Adipose tissue (tissue), 3 donors: ENCODE data around the gene SPTAN1. TPM values are rescaled to one million over a fixed set of nuclear protein-coding genes. Genes with fewer than 3 reads are reported as not detected.
A peak's percentile ranks its signal among the peaks of the same experiment; 100 is the strongest.

ENCODE experiments used
- H3K27ac ChIP-seq: one replicate; pipeline ENCODE4 v1.5.1; 2013; ENCODE audit warnings: low read depth, low read length
- WGBS, 3 donors: extraction: QIAGEN DNeasy Blood & Tissue Kit; methylation state at CpG; one replicate each; pipeline ENCODE4 v1.1.7; 2013; 5-methylcytosine and 5-hydroxymethylcytosine counted together
- polyA plus RNA-seq, 3 donors: library from polyadenylated mRNA; stranded (reverse); fragments of 200-250 nt; gene quantifications; one replicate each; pipeline ENCODE4 v1.2.3, GENCODE V29; 2013
- donor health status: healthy with polysubstance abuse.
- donor health status: Bipolar disorder and iron deficiency.
- donor health status: healthy.

Gene SPTAN1
- polyA plus RNA-seq, 3 donors = 41.2 to 147 (median 103) TPM

- 29 to 62% (median 40%) methylated on average over 11 of the region's 11 CpGs for WGBS, 3 donors
- H3K27ac ChIP-seq = no peak overlapping the region
Measured at GRCh38 chr9:128550770-128551656, 1.4 kb upstream of the SPTAN1 start.

- 2 to 5% (median 2%) methylated on average over 22 of the region's 22 CpGs for WGBS, 3 donors
- peak overlapping the region; percentile 68 for H3K27ac ChIP-seq
Measured at GRCh38 chr9:128551657-128552152, 682 bp upstream of the SPTAN1 start.

- H3K27ac ChIP-seq = peak overlapping the region; percentile 68
- WGBS, 3 donors = 0 to 1% (median 1%) methylated on average over 34 to 59 of the region's 59 CpGs
Measured at GRCh38 chr9:128552744-128553440, 505 bp downstream of the SPTAN1 start.

- WGBS, 3 donors = 23 to 35% (median 25%) methylated on average over 6 of the region's 6 CpGs
- no peak overlapping the region for H3K27ac ChIP-seq
Measured at GRCh38 chr9:128553728-128554127, 1.3 kb downstream of the SPTAN1 start.

- 28 to 50% (median 29%) methylated on average over 5 of the region's 5 CpGs for WGBS, 3 donors
- H3K27ac ChIP-seq = peak overlapping the region; percentile 34
Measured at GRCh38 chr9:128554155-128554862, 1.9 kb downstream of the SPTAN1 start.

GRCh38 chr9:128555180-128555721 lies 2.9 kb downstream of the SPTAN1 start:
- WGBS, 3 donors = 44 to 54% (median 45%) methylated on average over 9 of the region's 9 CpGs

GRCh38 chr9:128556276-128556675 lies 3.9 kb downstream of the SPTAN1 start:
- no peak overlapping the region for H3K27ac ChIP-seq
- WGBS, 3 donors = 76 to 84% (median 83%) methylated on average over 2 of the region's 2 CpGs

More at GRCh38 chr9:128555180-128555721, 2.9 kb downstream of the SPTAN1 start:
- H3K27ac ChIP-seq = no peak overlapping the region

- H3K27ac ChIP-seq = no peak overlapping the region
- WGBS, 3 donors = 68 to 73% (median 72%) methylated on average over 5 of the region's 5 CpGs
Measured at GRCh38 chr9:128556926-128557634, 4.7 kb downstream of the SPTAN1 start.

GRCh38 chr9:128558431-128559310 lies 6.3 kb downstream of the SPTAN1 start:
- H3K27ac ChIP-seq = peak overlapping the region; percentile 15
- WGBS, 3 donors = 2 to 4% (median 4%) methylated on average over 12 of the region's 12 CpGs

- WGBS, 3 donors = 62 to 76% (median 69%) methylated on average over 4 of the region's 4 CpGs
- no peak overlapping the region for H3K27ac ChIP-seq
Measured at GRCh38 chr9:128565578-128565977, 13.2 kb downstream of the SPTAN1 start.

- WGBS, 3 donors = 74 to 83% (median 79%) methylated on average over 8 of the region's 8 CpGs
Measured at GRCh38 chr9:128568470-128569078, 16.2 kb downstream of the SPTAN1 start.

GRCh38 chr9:128575469-128575868 lies 23.1 kb downstream of the SPTAN1 start:
- no peak overlapping the region for H3K27ac ChIP-seq
- WGBS, 3 donors = 54 to 72% (median 55%) methylated on average over 4 of the region's 4 CpGs

More at GRCh38 chr9:128568470-128569078, 16.2 kb downstream of the SPTAN1 start:
- no peak overlapping the region for H3K27ac ChIP-seq

GRCh38 chr9:128575916-128576315 lies 23.5 kb downstream of the SPTAN1 start:
- WGBS, 3 donors = 84 to 91% (median 88%) methylated on average over 2 of the region's 2 CpGs
- no peak overlapping the region for H3K27ac ChIP-seq

GRCh38 chr9:128577206-128577605 lies 24.8 kb downstream of the SPTAN1 start:
- WGBS, 3 donors = 80 to 95% (median 93%) methylated on average over 8 of the region's 8 CpGs
- no peak overlapping the region for H3K27ac ChIP-seq

GRCh38 chr9:128579194-128579593 lies 26.8 kb downstream of the SPTAN1 start:
- WGBS, 3 donors = 94 to 100% (median 98%) methylated on average over 1 of the region's 1 CpG
- no peak overlapping the region for H3K27ac ChIP-seq

- WGBS, 3 donors = 93 to 95% (median 93%) methylated on average over 10 of the region's 10 CpGs
- H3K27ac ChIP-seq = no peak overlapping the region
Measured at GRCh38 chr9:128580731-128581130, 28.3 kb downstream of the SPTAN1 start.
